Testis (tissue), 2 donors: ENCODE data around the gene CNTN2.

Source experiments
- CTCF ChIP-seq, 3 experiments: fragments of 450-650 bp in 2 of 3; fragments of 200-600 bp in 1 of 3; sonication (generic) in 1 of 3; IDR thresholded peaks; one replicate each; pipeline ENCODE4 v1.5.1; 2016 to 2019; ENCODE audit warnings: antibody characterized with exemption in 3 of 3, mild to moderate bottlenecking in 2 of 3, moderate library complexity in 1 of 3
- POLR2A ChIP-seq: fragments of 450-650 bp; IDR thresholded peaks from one replicate; pipeline ENCODE4 v1.6.1; 2017; ENCODE audit warnings: antibody characterized with exemption, mild to moderate bottlenecking, moderate library complexity

- TF ChIP-seq POLR2A (no peak), CTCF (IDR thresholded peaks at IDR 0.05) (no peak)
Observed at GRCh38 chr1:205020466-205020865, 22.5 kb upstream of the CNTN2 start.
